Endothelial cell of umbilical vein (primary cell): ENCODE measurements around the gene SGTA. TPM values are rescaled to one million over a fixed set of nuclear protein-coding genes. Genes with fewer than 3 reads are reported as not detected.

Source experiments
- BruUV-seq: library from RNA; stranded (reverse); fragments of 400-500 nt; replicated peaks from 2 replicates; lab custom pipeline; 2021; lab: Mats Ljungman, UMichigan
- CTCF ChIA-PET: fragments of 300-600, 350-600 bp; sonication (Branson Sonifier 250); formaldehyde crosslinking; loops from one replicate; lab custom pipeline; 2021; ENCODE audit warnings: antibody characterized with exemption, inconsistent platforms; lab: Charles Lee
- POLR2A ChIA-PET: fragments of 300-600, 350-600 bp; sonication (Branson Sonifier 250); formaldehyde crosslinking; loops from one replicate; lab custom pipeline; 2021; ENCODE audit warnings: antibody characterized with exemption, inconsistent platforms; lab: Charles Lee
- DNase-seq: peaks from one replicate; pipeline ENCODE4 v3.0.0-alpha.2; 2011; ENCODE audit warnings: low read depth, low spot score
- FAIRE-seq: peaks from 2 replicates; lab custom pipeline; 2011; peaks lifted over from hg19 to GRCh38; lab: Jason Lieb, UNC
- H2AFZ ChIP-seq: 2 replicates; pipeline ENCODE4 v1.6.0; 2012; ENCODE audit warnings: low read depth, low read length, control low read depth, inconsistent platforms
- H3K27ac ChIP-seq: 2 replicates; pipeline ENCODE4 v1.5.1; 2011; ENCODE audit warnings: low read depth, mild to moderate bottlenecking, control low read depth, low read length, moderate library complexity; ENCODE audit not compliant: insufficient read depth
- H3K27me3 ChIP-seq, 2 experiments: 2 replicates each; pipeline versions ENCODE4 v1.6.0 to v1.6.1; 2011; ENCODE audit warnings: low read length in 2 of 2, mixed read lengths in 1 of 2; ENCODE audit not compliant: control insufficient read depth in 2 of 2, insufficient read depth in 2 of 2
- H3K36me3 ChIP-seq, 2 experiments: 2 replicates in 1 of 2; 3 replicates in 1 of 2; pipeline ENCODE4 v1.5.1; 2011; ENCODE audit warnings: low read length in 2 of 2, mild to moderate bottlenecking in 1 of 2, moderate library complexity in 1 of 2; ENCODE audit not compliant: control insufficient read depth in 2 of 2, insufficient read depth in 2 of 2; ENCODE audit errors: extremely low read depth in 1 of 2
- H3K4me1 ChIP-seq: 3 replicates; pipeline ENCODE4 v1.5.1; 2011; ENCODE audit warnings: mild to moderate bottlenecking, low read length; ENCODE audit not compliant: control insufficient read depth, insufficient read depth; ENCODE audit errors: extremely low read depth
- H3K4me2 ChIP-seq: 2 replicates; pipeline ENCODE4 v1.6.1; 2011; ENCODE audit warnings: low read length, control low read depth, mixed read lengths; ENCODE audit not compliant: insufficient read depth
- H3K4me3 ChIP-seq, 3 experiments: fragments of 200-600 bp in 1 of 3; sonication (generic), shearing (Covaris generic) in 1 of 3; replicated peaks in 1 of 3; 2 replicates each; pipeline ENCODE4 v1.5.1; 2011 to 2016; ENCODE audit warnings: control low read depth in 3 of 3, low read length in 3 of 3, mild to moderate bottlenecking in 2 of 3, inconsistent platforms in 1 of 3, low read depth in 1 of 3, moderate library complexity in 1 of 3; ENCODE audit not compliant: insufficient read depth in 1 of 3
- H3K79me2 ChIP-seq: 2 replicates; pipeline ENCODE4 v1.6.0; 2012; ENCODE audit warnings: low read length, inconsistent platforms; ENCODE audit not compliant: control insufficient read depth, insufficient read depth
- H3K9ac ChIP-seq: replicated peaks from 2 replicates; pipeline ENCODE3; 2011; ENCODE audit warnings: low read length, control low read depth; ENCODE audit not compliant: insufficient read depth; ENCODE audit errors: extremely low read depth
- H3K9me1 ChIP-seq: replicated peaks from 3 replicates; pipeline ENCODE4 v1.6.0; 2011; ENCODE audit warnings: mild to moderate bottlenecking, low read length; ENCODE audit not compliant: control insufficient read depth, insufficient read depth; ENCODE audit errors: extremely low read depth
- H3K9me3 ChIP-seq: replicated peaks from 2 replicates; pipeline ENCODE4 v1.5.1; 2012; ENCODE audit warnings: low read length, inconsistent platforms; ENCODE audit not compliant: control insufficient read depth, insufficient read depth
- H4K20me1 ChIP-seq: replicated peaks from 2 replicates; pipeline ENCODE3; 2011; ENCODE audit warnings: mild to moderate bottlenecking, low read length; ENCODE audit not compliant: control insufficient read depth, insufficient read depth; ENCODE audit errors: extremely low read depth
- CTCF ChIP-seq, 2 donors: IDR thresholded peaks; 1 replicate in 1 of 2; 2 replicates in 1 of 2; pipeline ENCODE4 v1.5.1; 2011; ENCODE audit warnings: low read length in 2 of 2, mild to moderate bottlenecking in 2 of 2, moderate library complexity in 2 of 2, control low read depth in 1 of 2, inconsistent platforms in 1 of 2, low read depth in 1 of 2; ENCODE audit not compliant: insufficient read depth in 1 of 2; ENCODE audit errors: extremely low read depth in 1 of 2
- EZH2 ChIP-seq: IDR thresholded peaks from 2 replicates; pipeline ENCODE4 v1.6.1; 2012; ENCODE audit warnings: borderline replicate concordance, low read depth, mild to moderate bottlenecking, moderate library complexity, low read length, inconsistent platforms; ENCODE audit not compliant: severe bottlenecking
- GATA2 ChIP-seq: IDR thresholded peaks from 2 replicates; pipeline ENCODE4 v1.7.0; 2011; ENCODE audit warnings: low read depth, mild to moderate bottlenecking, moderate library complexity, mixed read lengths, low read length; ENCODE audit not compliant: insufficient read length, insufficient read depth
- JUN ChIP-seq: IDR thresholded peaks from 2 replicates; pipeline ENCODE4 v1.6.1; 2011; ENCODE audit warnings: borderline replicate concordance, low read depth; ENCODE audit not compliant: insufficient read length, insufficient read depth
- MYC ChIP-seq: IDR thresholded peaks from one replicate; pipeline ENCODE4 v1.6.1; 2011; ENCODE audit warnings: mild to moderate bottlenecking, low read depth, low read length
- POLR2A ChIP-seq: IDR thresholded peaks from 2 replicates; pipeline ENCODE4 v1.6.1; 2012; ENCODE audit warnings: low read depth, mild to moderate bottlenecking, control low read depth, low read length
- dilution Hi-C: fragments of 300-500 bp; cut with MboI; formaldehyde crosslinking; loops from one replicate; pipeline ENCODE4 v1.15.0; 2019; ENCODE audit warnings: low sequenced_read_pairs; ENCODE audit not compliant: extremely low pct_ligation_motif_present
- intact Hi-C: fragments of 100-400 bp; cut with micrococcal nuclease; formaldehyde crosslinking; loops from one replicate; pipeline ENCODE4 v1.10.0; 2022
- polyA plus RNA-seq, 4 experiments: library from polyadenylated mRNA; depleted of rRNA in 3 of 4; stranded (reverse) in 3 of 4; unstranded in 1 of 4; fragments of >200 nt; gene quantifications; 2 replicates each; pipeline versions ENCODE4 v1.2.1 to v1.2.3, GENCODE V29; 2011 to 2012; ENCODE audit warnings: missing spikeins in 1 of 4
- total RNA-seq: library from RNA; stranded (reverse); gene quantifications from 2 replicates; pipeline ENCODE4 v1.2.3, GENCODE V29; 2021

Gene SGTA
- total and polyA plus RNA-seq, 2 donors (not counting 3 experiments of a cell fraction or from before 2014, with no cell fraction given): 76.5 to 119 TPM

- Histone ChIP-seq H3K36me3 (peaks cover 6 to 45% of the 10 kb centered on the region in 2 experiments), H3K27ac (no peak overlapping the region), H3K9me3 (no peaks in the 10 kb centered on the region), H3K79me2 (no peaks in the 10 kb centered on the region), H3K9ac (no peak overlapping the region), H3K4me1 (no peaks in the 10 kb centered on the region), H3K4me2 (no peak overlapping the region), H4K20me1 (no peaks in the 10 kb centered on the region), H3K9me1 (no peaks in the 10 kb centered on the region), H3K4me3 (no peak overlapping the region), H2AFZ (no peak overlapping the region), H3K27me3 (no peaks in the 10 kb centered on the region)
- intact Hi-C loops: no loop called here
- BruUV-seq: no TSS peak
- POLR2A ChIA-PET: no interaction called here
- dilution Hi-C loops: no loop called here
- no peak for FAIRE-seq
- CTCF ChIA-PET: interaction anchor here (1.4 kb wide), 1 partner anchor 13 kb away, joined by 4 read pairs; no protein-coding TSS in a partner anchor
- no peak for DNase-seq
- TF ChIP-seq EZH2 (no peak), CTCF (IDR thresholded peaks at IDR 0.05; ENCODE audit: extremely low read depth in 1 of 2, insufficient read depth in 1 of 2, low read depth in 1 of 2, low read length in 2 of 2) (no peak), GATA2 (no peak), POLR2A (no peak), JUN (no peak), MYC (no peak)
These were observed 20.1 kb downstream of the SGTA start for GRCh38 chr19:2762783-2763496.
